Measurements from ENCODE around the gene LTBP1.

The LTBP1 gene

GRCh38 chr2:32947076-32947483 lies 327 bp downstream of the LTBP1 start:
- Histone ChIP-seq H3F3A (ENCODE audit: control insufficient read depth, insufficient read depth) (peaks cover 12% of the 10 kb centered on the region), H3K4me3 (ENCODE audit: low read length) (peak overlapping the region; percentile 79), H3K4me2 (ENCODE audit: low read length) (peak overlapping the region; percentile 78), H3K27ac (ENCODE audit: low read depth, low read length) (peak overlapping the region; percentile 77), H3K79me2 (ENCODE audit: control insufficient read depth, low read length) (peaks cover 54% of the 10 kb centered on the region), H3K9me2 (replicated peaks; ENCODE audit: control insufficient read depth, low read length) (no peaks in the 10 kb centered on the region), H3K36me3 (ENCODE audit: control insufficient read depth, low read length) (peaks cover 43% of the 10 kb centered on the region), H3K27me3 (ENCODE audit: control insufficient read depth, low read length) (no peaks in the 10 kb centered on the region), H3K9me3 (ENCODE audit: control insufficient read depth, insufficient read depth, low read length) (no peaks in the 10 kb centered on the region), H3K4me1 (ENCODE audit: control insufficient read depth, low read length) (peaks cover 68% of the 10 kb centered on the region), H4K20me1 (ENCODE audit: control insufficient read depth, insufficient read depth, low read depth, low read length) (peaks cover 13% of the 10 kb centered on the region)
- TF ChIP-seq EZH2phosphoT487 (IDR thresholded peaks at IDR 0.05; ENCODE audit: borderline replicate concordance, low read length) (no peak), CTCF (IDR thresholded peaks at IDR 0.05; ENCODE audit: low read depth, low read length, poor library complexity, severe bottlenecking) (no peak)

- peaks cover 59% of the 10 kb centered on the region for H3K79me2 ChIP-seq (ENCODE audit: control insufficient read depth, low read length)
- no peaks in the 10 kb centered on the region for H3K27me3 ChIP-seq (ENCODE audit: control insufficient read depth, low read length)
- H3K4me3 ChIP-seq (ENCODE audit: low read length), result peak overlapping the region; percentile 79
- peak overlapping the region; percentile 77 for H3K27ac ChIP-seq (ENCODE audit: low read depth, low read length)
- TF ChIP-seq EZH2phosphoT487 (IDR thresholded peaks at IDR 0.05; ENCODE audit: borderline replicate concordance, low read length) (no peak), CTCF (IDR thresholded peaks at IDR 0.05; ENCODE audit: low read depth, low read length, poor library complexity, severe bottlenecking) (no peak)
- H3K36me3 ChIP-seq (ENCODE audit: control insufficient read depth, low read length), result peaks cover 49% of the 10 kb centered on the region
- H3F3A ChIP-seq (ENCODE audit: control insufficient read depth, insufficient read depth), result peaks cover 9% of the 10 kb centered on the region
- H3K9me3 ChIP-seq (ENCODE audit: control insufficient read depth, insufficient read depth, low read length), result no peaks in the 10 kb centered on the region
- H3K4me2 ChIP-seq (ENCODE audit: low read length), result peak overlapping the region; percentile 78
- H3K4me1 ChIP-seq (ENCODE audit: control insufficient read depth, low read length), result peaks cover 68% of the 10 kb centered on the region
- H4K20me1 ChIP-seq (ENCODE audit: control insufficient read depth, insufficient read depth, low read depth, low read length), result peaks cover 13% of the 10 kb centered on the region
- H3K9me2 ChIP-seq (replicated peaks; ENCODE audit: control insufficient read depth, low read length), result no peaks in the 10 kb centered on the region
Observed at GRCh38 chr2:32947484-32948143, 861 bp downstream of the LTBP1 start.

GRCh38 chr2:32948266-32948665 lies 1.5 kb downstream of the LTBP1 start:
- Histone ChIP-seq H4K20me1 (ENCODE audit: control insufficient read depth, insufficient read depth, low read depth, low read length) (peaks cover 13% of the 10 kb centered on the region), H3K27ac (ENCODE audit: low read depth, low read length) (peak overlapping the region; percentile 11; the same call in 1 of the 2 replicates), H3F3A (ENCODE audit: control insufficient read depth, insufficient read depth) (0 out of 2 replicates have a peak, but pooled peaks cover 2% of the 10 kb centered on the region), H3K9me2 (replicated peaks; ENCODE audit: control insufficient read depth, low read length) (no peaks in the 10 kb centered on the region), H3K4me1 (ENCODE audit: control insufficient read depth, low read length) (peaks cover 66% of the 10 kb centered on the region), H3K36me3 (ENCODE audit: control insufficient read depth, low read length) (peaks cover 55% of the 10 kb centered on the region), H3K4me3 (ENCODE audit: low read length) (peak overlapping the region; percentile 79), H3K4me2 (ENCODE audit: low read length) (peak overlapping the region; percentile 78), H3K9me3 (ENCODE audit: control insufficient read depth, insufficient read depth, low read length) (no peaks in the 10 kb centered on the region), H3K79me2 (ENCODE audit: control insufficient read depth, low read length) (peaks cover 66% of the 10 kb centered on the region), H3K27me3 (ENCODE audit: control insufficient read depth, low read length) (no peaks in the 10 kb centered on the region)
- TF ChIP-seq CTCF (IDR thresholded peaks at IDR 0.05; ENCODE audit: low read depth, low read length, poor library complexity, severe bottlenecking), result no peak
- TF ChIP-seq EZH2phosphoT487 (IDR thresholded peaks at IDR 0.05; ENCODE audit: borderline replicate concordance, low read length), result no peak

Data from DOHH2 (cell line).